T-cell (primary cell): ENCODE measurements around the gene FAM83C. TPM values are rescaled to one million over a fixed set of nuclear protein-coding genes. Genes with fewer than 3 reads are reported as not detected.

Experiments
- ATAC-seq, 4 experiments: fragments of 200-7000 bp in 3 of 4; fragments of 150-1000 bp in 1 of 4; cut with Tn5 transposase; replicated peaks in 1 of 4; 1 replicate in 3 of 4; 2 replicates in 1 of 4; pipeline ENCODE4 v1.10.0; 2021; ENCODE audit warnings: moderate library complexity in 3 of 4, mild to moderate bottlenecking in 2 of 4, moderate number of reproducible peaks in 1 of 4
- CTCF ChIA-PET, 2 donors: fragments of 300-600 bp; sonication (Branson Sonifier 250); formaldehyde crosslinking; loops; one replicate each; lab custom pipeline; 2022; ENCODE audit warnings: antibody characterized with exemption in 2 of 2; lab: Charles Lee
- POLR2A ChIA-PET, 2 donors: fragments of 300-600 bp; sonication (Branson Sonifier 250); formaldehyde crosslinking; loops; one replicate each; lab custom pipeline; 2022; ENCODE audit warnings: antibody characterized with exemption in 2 of 2; lab: Charles Lee
- DNase-seq, 35 experiments: peaks; one replicate each; pipeline versions ENCODE4 v3.0.0 to v3.0.0-alpha.2; 2013 to 2023
- H3K27ac ChIP-seq: one replicate; pipeline ENCODE4 v1.5.1; 2013; ENCODE audit warnings: low read length
- H3K27me3 ChIP-seq, 2 experiments: replicated peaks in 1 of 2; 1 replicate in 1 of 2; 2 replicates in 1 of 2; pipeline versions ENCODE4 v1.6.1 to v1.7.0; 2013; ENCODE audit warnings: low read length in 1 of 2, mixed read lengths in 1 of 2; ENCODE audit not compliant: control insufficient read depth in 2 of 2, insufficient read depth in 2 of 2; ENCODE audit errors: extremely low read depth in 1 of 2
- H3K36me3 ChIP-seq, 2 donors: 1 replicate in 1 of 2; 2 replicates in 1 of 2; pipeline versions ENCODE4 v1.6.1 to v1.7.0; 2013; ENCODE audit warnings: low read length in 1 of 2; ENCODE audit not compliant: control insufficient read depth in 2 of 2, insufficient read depth in 1 of 2; ENCODE audit errors: extremely low read depth in 1 of 2
- H3K4me1 ChIP-seq, 2 experiments: 1 replicate in 1 of 2; 2 replicates in 1 of 2; pipeline versions ENCODE4 v1.6.1 to v1.7.0; 2013; ENCODE audit warnings: low read length in 2 of 2, mixed read lengths in 1 of 2; ENCODE audit not compliant: insufficient read depth in 2 of 2, control insufficient read depth in 1 of 2; ENCODE audit errors: extremely low read depth in 1 of 2
- H3K4me3 ChIP-seq, 2 donors: 1 replicate in 1 of 2; 2 replicates in 1 of 2; pipeline versions ENCODE4 v1.5.1 to v1.7.0; 2013; ENCODE audit warnings: mild to moderate bottlenecking in 2 of 2, low read length in 1 of 2, moderate library complexity in 1 of 2; ENCODE audit not compliant: control insufficient read depth in 1 of 2; ENCODE audit errors: extremely low read depth in 1 of 2
- H3K9me3 ChIP-seq: 2 replicates; pipeline ENCODE4 v1.7.0; 2013
- H3K27ac Mint-ChIP-seq, 2 donors: one replicate each; pipeline ENCODE4 v1.8.0; 2020 to 2021; ENCODE audit warnings: mild to moderate bottlenecking in 2 of 2, mixed read lengths in 2 of 2
- H3K27me3 Mint-ChIP-seq, 2 donors: one replicate each; pipeline ENCODE4 v1.8.0; 2021 to 2022; ENCODE audit warnings: mixed read lengths in 2 of 2
- H3K36me3 Mint-ChIP-seq: one replicate; pipeline ENCODE4 v1.8.0; 2021; ENCODE audit warnings: mixed read lengths
- H3K4me1 Mint-ChIP-seq, 3 donors: one replicate each; pipeline ENCODE4 v1.8.0; 2020 to 2022; ENCODE audit warnings: mixed read lengths in 3 of 3, mild to moderate bottlenecking in 1 of 3
- H3K4me3 Mint-ChIP-seq, 3 donors: one replicate each; pipeline ENCODE4 v1.8.0; 2020 to 2022; ENCODE audit warnings: mild to moderate bottlenecking in 3 of 3, mixed read lengths in 3 of 3, moderate library complexity in 3 of 3
- H3K9me3 Mint-ChIP-seq, 3 donors: one replicate each; pipeline ENCODE4 v1.8.0; 2020 to 2022; ENCODE audit warnings: mixed read lengths in 3 of 3
- WGBS: methylation state at CpG from one replicate; pipeline ENCODE4 v1.1.5; 2013; ENCODE audit warnings: missing lambda C conversion rate; ENCODE audit not compliant: insufficient coverage; 5-methylcytosine and 5-hydroxymethylcytosine counted together
- total RNA-seq, 35 experiments: library from RNA in 6 of 35; stranded (reverse) in 6 of 35; fragments of 120-200 nt in 1 of 35; gene quantifications; one replicate each; pipeline versions ENCODE4 v1.2.1 to v1.2.4 and lab custom pipeline; 2013 to 2026

FAM83C gene
- total RNA-seq = under 1 TPM in 1 of 5 donors, not detected in 4; 0.15 TPM
- not detected for total RNA-seq (2013)
- total RNA-seq (lab: John Stamatoyannopoulos, UW) = 0 to 0.13 (median 0) reads per million in 29 experiments

GRCh38 chr20:35291654-35292503 lies at the start of gene FAM83C:
Gene FAM83C, minus strand, starts transcription at chr20:35292425. Its CDS starts 121 bp downstream, at chr20:35292304.
- ChIA-PET POLR2A (interaction anchor here in 1 of 2 donors (0.5 kb wide), 1 partner anchor 842 kb away, joined by 10 read pairs; no protein-coding TSS in a partner anchor), CTCF (no interaction called here)
- H3K4me1 ChIP-seq = no peaks in the 10 kb centered on the region
- ATAC-seq = no peak
- no peaks in the 10 kb centered on the region for H3K9me3 ChIP-seq
- H3K4me3 Mint-ChIP-seq = no peak within 1 kb of the TSS
- H3K9me3 Mint-ChIP-seq = no peaks in the 10 kb centered on the region
- DNase-seq = no peak
- 88% methylated on average over 36 of the region's 40 CpGs for WGBS
- H3K36me3 ChIP-seq = no peaks in the 10 kb centered on the region
- no peak within 1 kb of the TSS for H3K4me3 ChIP-seq
- no peaks in the 10 kb centered on the region for H3K4me1 Mint-ChIP-seq
- peaks cover 4 to 12% of the 10 kb centered on the region in 2 donors for H3K27me3 Mint-ChIP-seq
- peaks cover 0 to 34% of the 10 kb centered on the region in 2 experiments for H3K27me3 ChIP-seq
- H3K27ac ChIP-seq = no peak within 1 kb of the TSS
- H3K27ac Mint-ChIP-seq = no peak within 1 kb of the TSS
- H3K36me3 Mint-ChIP-seq = no peaks in the 10 kb centered on the region

GRCh38 chr20:35341366-35342028 lies 49.3 kb upstream of the FAM83C start:
- CTCF ChIA-PET = interaction anchor here in 1 of 2 donors (0.6 kb wide), 1 partner anchor 98 kb away, joined by 6 read pairs; no protein-coding TSS in a partner anchor
- 89% methylated on average over 1 of the region's 4 CpGs for WGBS

GRCh38 chr20:35340436-35340835 lies 48.2 kb upstream of the FAM83C start:
- H3K36me3 ChIP-seq = peaks cover 3 to 27% of the 10 kb centered on the region in 2 donors
- H3K36me3 Mint-ChIP-seq = peaks cover 25% of the 10 kb centered on the region
- H3K27me3 ChIP-seq = no peaks in the 10 kb centered on the region
- WGBS = 100% methylated on average over 1 of the region's 2 CpGs
- no peaks in the 10 kb centered on the region for H3K4me1 Mint-ChIP-seq
- no peak overlapping the region for H3K4me3 Mint-ChIP-seq
- no peaks in the 10 kb centered on the region for H3K27me3 Mint-ChIP-seq
- DNase-seq (no peak), ATAC-seq (no peak)
- no peaks in the 10 kb centered on the region for H3K9me3 Mint-ChIP-seq
- CTCF ChIA-PET = no interaction called here
- no peak overlapping the region for H3K27ac Mint-ChIP-seq
- POLR2A ChIA-PET = no interaction called here
- no peak overlapping the region for H3K27ac ChIP-seq
- no peaks in the 10 kb centered on the region for H3K9me3 ChIP-seq
- no peaks in the 10 kb centered on the region for H3K4me1 ChIP-seq
- H3K4me3 ChIP-seq = no peak overlapping the region

More at GRCh38 chr20:35341366-35342028, 49.3 kb upstream of the FAM83C start:
- Mint-ChIP-seq H3K4me3 (no peak overlapping the region), H3K4me1 (no peaks in the 10 kb centered on the region), H3K27me3 (no peaks in the 10 kb centered on the region), H3K36me3 (peaks cover 34% of the 10 kb centered on the region), H3K27ac (no peak overlapping the region), H3K9me3 (no peaks in the 10 kb centered on the region)
- Histone ChIP-seq H3K4me1 (no peaks in the 10 kb centered on the region), H3K4me3 (no peak overlapping the region), H3K36me3 (peaks cover 3 to 36% of the 10 kb centered on the region in 2 donors), H3K27ac (no peak overlapping the region), H3K9me3 (no peaks in the 10 kb centered on the region), H3K27me3 (no peaks in the 10 kb centered on the region)
- ATAC-seq (no peak), DNase-seq (no peak)
- POLR2A ChIA-PET = no interaction called here

- H3K9me3 Mint-ChIP-seq = no peaks in the 10 kb centered on the region
- H3K27ac Mint-ChIP-seq = no peak overlapping the region
- POLR2A ChIA-PET = no interaction called here
- no peaks in the 10 kb centered on the region for H3K4me1 Mint-ChIP-seq
- H3K27me3 ChIP-seq = no peaks in the 10 kb centered on the region
- no peaks in the 10 kb centered on the region for H3K4me1 ChIP-seq
- H3K36me3 Mint-ChIP-seq = peaks cover 17% of the 10 kb centered on the region
- no peak for ATAC-seq
- no peaks in the 10 kb centered on the region for H3K9me3 ChIP-seq
- no peak overlapping the region for H3K27ac ChIP-seq
- CTCF ChIA-PET = no interaction called here
- H3K36me3 ChIP-seq = peaks cover 0 to 19% of the 10 kb centered on the region in 2 donors
- DNase-seq = no peak
- no peak overlapping the region for H3K4me3 Mint-ChIP-seq
- no CpG with 5 or more reads among the region's 1 CpG for WGBS
- H3K4me3 ChIP-seq = no peak overlapping the region
- H3K27me3 Mint-ChIP-seq = no peaks in the 10 kb centered on the region
Measured at GRCh38 chr20:35339636-35340035, 47.4 kb upstream of the FAM83C start.

- Histone ChIP-seq H3K9me3 (no peaks in the 10 kb centered on the region), H3K27ac (no peak overlapping the region), H3K4me1 (no peaks in the 10 kb centered on the region), H3K27me3 (no peaks in the 10 kb centered on the region), H3K36me3 (peaks cover 0 to 13% of the 10 kb centered on the region in 2 donors), H3K4me3 (no peak overlapping the region)
- CTCF ChIA-PET = no interaction called here
- DNase-seq (no peak), ATAC-seq (no peak)
- WGBS = no CpG with 5 or more reads among the region's 2 CpGs
- POLR2A ChIA-PET = no interaction called here
- Mint-ChIP-seq H3K9me3 (no peaks in the 10 kb centered on the region), H3K4me3 (no peak overlapping the region), H3K27me3 (no peaks in the 10 kb centered on the region), H3K36me3 (peaks cover 12% of the 10 kb centered on the region), H3K4me1 (no peaks in the 10 kb centered on the region), H3K27ac (no peak overlapping the region)
Measured at GRCh38 chr20:35339007-35339406, 46.8 kb upstream of the FAM83C start.

GRCh38 chr20:35334311-35335101 lies 42.3 kb upstream of the FAM83C start:
- ChIA-PET CTCF (no interaction called here), POLR2A (no interaction called here)
- Histone ChIP-seq H3K36me3 (peaks cover 0 to 3% of the 10 kb centered on the region in 2 donors), H3K27me3 (no peaks in the 10 kb centered on the region), H3K4me1 (no peaks in the 10 kb centered on the region), H3K27ac (no peak overlapping the region), H3K4me3 (no peak overlapping the region), H3K9me3 (no peaks in the 10 kb centered on the region)
- no peaks in the 10 kb centered on the region for H3K4me1 Mint-ChIP-seq
- DNase-seq (no peak), ATAC-seq (no peak)
- H3K4me3 Mint-ChIP-seq = no peak overlapping the region
- no peaks in the 10 kb centered on the region for H3K9me3 Mint-ChIP-seq
- H3K27me3 Mint-ChIP-seq = no peaks in the 10 kb centered on the region
- no peak overlapping the region for H3K27ac Mint-ChIP-seq
- peaks cover 3% of the 10 kb centered on the region for H3K36me3 Mint-ChIP-seq
- 80% methylated on average over 1 of the region's 5 CpGs for WGBS
